HepG2 (cell line): ENCODE data around the gene SNRNP25. TPM values are rescaled to one million over a fixed set of nuclear protein-coding genes. Genes with fewer than 3 reads are reported as not detected.
A peak's percentile ranks its signal among the peaks of the same experiment; 100 is the strongest.

Experiments used
- AGO1 ChIP-seq: fragments of 200-400 bp; formaldehyde crosslinking; IDR thresholded peaks from 2 replicates; pipeline ENCODE4 v1.6.1; 2017; ENCODE audit warnings: mild to moderate bottlenecking, low read depth, low read length, moderate library complexity; ENCODE audit not compliant: poor library complexity, severe bottlenecking
- ARID2 ChIP-seq: sonication (generic); formaldehyde crosslinking; IDR thresholded peaks from 2 replicates; pipeline ENCODE4 v1.8.1; 2022; ENCODE audit warnings: mild to moderate bottlenecking, missing genetic modification reagents, borderline replicate concordance
- ATAD3A ChIP-seq: sonication (generic); formaldehyde crosslinking; IDR thresholded peaks from 2 replicates; pipeline ENCODE4 v1.4.0; 2020; ENCODE audit warnings: missing genetic modification reagents
- ATF3 ChIP-seq: sonication (generic); formaldehyde crosslinking; IDR thresholded peaks from 2 replicates; pipeline ENCODE4 v1.4.0; 2020; ENCODE audit warnings: missing genetic modification reagents
- CCAR2 ChIP-seq: fragments of 200-400 bp; formaldehyde crosslinking; optimal IDR thresholded peaks from 2 replicates; pipeline ENCODE3; 2018; ENCODE audit warnings: low read depth, mild to moderate bottlenecking, low read length, moderate library complexity
- CCDC6 ChIP-seq: sonication (generic); formaldehyde crosslinking; IDR thresholded peaks from 2 replicates; pipeline ENCODE4 v1.8.1; 2022; ENCODE audit warnings: mild to moderate bottlenecking, missing genetic modification reagents, moderate library complexity
- HIVEP1 ChIP-seq: sonication (generic); formaldehyde crosslinking; IDR thresholded peaks from 2 replicates; pipeline ENCODE4 v1.4.0; 2020; ENCODE audit warnings: mild to moderate bottlenecking, missing genetic modification reagents
- HOMEZ ChIP-seq: IDR thresholded peaks from 2 replicates; pipeline ENCODE4 v1.6.1; 2016; ENCODE audit warnings: low read depth
- MNT ChIP-seq: fragments of 450-650 bp; IDR thresholded peaks from 2 replicates; pipeline ENCODE4 v1.6.1; 2016
- NFAT5 ChIP-seq: sonication (generic); formaldehyde crosslinking; IDR thresholded peaks from 2 replicates; pipeline ENCODE4 v1.4.0; 2020; ENCODE audit warnings: missing genetic modification reagents
- POLR2AphosphoS2 ChIP-seq: IDR thresholded peaks from 2 replicates; pipeline ENCODE4 v1.6.1; 2011; ENCODE audit warnings: low read depth, low read length, improper control_type of control experiment
- SIX1 ChIP-seq: sonication (generic); formaldehyde crosslinking; IDR thresholded peaks from 2 replicates; pipeline ENCODE4 v1.4.0; 2020; ENCODE audit warnings: missing genetic modification reagents, borderline replicate concordance
- ZBTB7A ChIP-seq: sonication (generic); formaldehyde crosslinking; IDR thresholded peaks from 2 replicates; pipeline ENCODE4 v1.8.0; 2022; ENCODE audit warnings: mild to moderate bottlenecking, missing genetic modification reagents
- ZNF251 ChIP-seq: sonication (generic); formaldehyde crosslinking; IDR thresholded peaks from 2 replicates; pipeline ENCODE4 v1.9.0; 2021; ENCODE audit warnings: mild to moderate bottlenecking, missing genetic modification reagents
- ZNF431 ChIP-seq: sonication (generic); formaldehyde crosslinking; IDR thresholded peaks from 2 replicates; pipeline ENCODE4 v1.9.0; 2022; ENCODE audit warnings: missing genetic modification reagents, low read depth, mild to moderate bottlenecking, borderline replicate concordance
- polyA plus RNA-seq, 8 experiments: library from polyadenylated mRNA; depleted of rRNA in 3 of 8; stranded (reverse) in 7 of 8; unstranded in 1 of 8; fragments of >200 nt; fragmentation: Illumina TruSeq in 4 of 8; extraction: Trizol in 4 of 8; gene quantifications; 2 replicates each; pipeline versions ENCODE4 v1.2.1 to v1.2.3, GENCODE V29; 2011 to 2016; ENCODE audit warnings: low read depth in 4 of 8, missing spikeins in 1 of 8, mixed read lengths in 1 of 8; ENCODE audit not compliant: insufficient read depth in 1 of 8
- total RNA-seq, 5 experiments: library from RNA; depleted of rRNA; stranded (reverse); fragments of >200 nt; fragmentation: Illumina TruSeq; extraction: Trizol; gene quantifications; 2 replicates each; pipeline ENCODE4 v1.2.3, GENCODE V29; 2016; ENCODE audit warnings: low read depth in 1 of 5
- TF ChIP-seq, protein P1 (sequence below): sonication (generic); formaldehyde crosslinking; IDR thresholded peaks from 2 replicates; pipeline ENCODE4 v1.5.0; 2020; ENCODE audit warnings: mild to moderate bottlenecking, missing genetic modification reagents
- TF ChIP-seq, protein P2 (sequence below): sonication (generic); formaldehyde crosslinking; IDR thresholded peaks from 2 replicates; pipeline ENCODE4 v1.4.0; 2020; ENCODE audit warnings: low read depth, mild to moderate bottlenecking, missing genetic modification reagents

SNRNP25 gene
- total and polyA plus RNA-seq, 2 of the 13 experiments (the other 11 are each of a cell fraction or from before 2014, with no cell fraction given) = 34.1 to 97.4 TPM

DNA sequence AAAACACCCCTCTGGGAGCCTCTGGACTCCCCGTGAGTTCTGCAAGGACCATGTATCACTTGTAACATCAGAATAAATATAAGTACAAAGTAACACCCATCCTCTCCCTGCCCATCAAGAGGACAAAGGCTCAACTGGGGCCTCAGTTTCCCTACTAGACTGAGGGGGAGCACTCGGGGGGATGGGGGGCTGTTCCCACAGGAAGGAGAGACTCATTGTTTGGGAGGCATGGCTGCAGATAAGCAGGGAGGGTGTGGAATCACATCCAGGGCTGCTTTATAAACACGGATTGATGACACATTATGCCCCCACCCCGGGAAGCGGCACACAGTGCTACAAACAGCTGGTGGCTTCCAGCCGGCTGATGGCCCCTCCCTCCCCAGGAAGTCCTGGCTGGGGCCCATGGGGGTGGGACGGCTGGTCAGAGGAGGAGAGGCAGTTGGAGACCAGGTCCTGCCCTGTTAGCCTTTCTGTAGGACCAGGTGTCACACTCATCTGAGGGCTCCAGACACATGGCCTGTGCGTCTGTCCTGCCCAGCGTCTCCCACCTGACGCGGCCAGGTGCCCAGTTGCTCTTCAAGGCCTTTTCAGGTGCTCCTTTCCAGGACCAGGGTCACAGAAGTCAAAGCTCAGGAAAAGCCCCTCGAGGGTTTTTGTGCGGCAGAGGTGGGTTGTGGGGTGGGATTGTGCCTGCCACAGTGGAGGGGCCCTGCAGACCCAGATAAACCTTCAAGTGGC lies 23.1 kb downstream of the SNRNP25 start (continued):
- TF ChIP-seq NFAT5 (CRISPR knock-in tag) (no peak), ATF3 (CRISPR knock-in tag) (no peak), HOMEZ (CRISPR knock-in tag) (no peak), AGO1 (no peak), ARID2 (CRISPR knock-in tag) (no peak), POLR2AphosphoS2 (no peak), MNT (no peak), ATAD3A (CRISPR knock-in tag) (0 out of 2 replicates have a peak, but pooled peaks have one; percentile 5), ZNF251 (no peak), ZBTB7A (CRISPR knock-in tag) (peak; percentile 7; the same call in 1 of the 2 replicates), HIVEP1 (CRISPR knock-in tag) (no peak; the same call in 1 of the 2 replicates), CCDC6 (CRISPR knock-in tag) (0 out of 2 replicates have a peak, but pooled peaks have one; percentile 7), ZNF431 (CRISPR knock-in tag) (no peak), CCAR2 (no peak), SIX1 (no peak)
- TF ChIP-seq, protein P1, sequence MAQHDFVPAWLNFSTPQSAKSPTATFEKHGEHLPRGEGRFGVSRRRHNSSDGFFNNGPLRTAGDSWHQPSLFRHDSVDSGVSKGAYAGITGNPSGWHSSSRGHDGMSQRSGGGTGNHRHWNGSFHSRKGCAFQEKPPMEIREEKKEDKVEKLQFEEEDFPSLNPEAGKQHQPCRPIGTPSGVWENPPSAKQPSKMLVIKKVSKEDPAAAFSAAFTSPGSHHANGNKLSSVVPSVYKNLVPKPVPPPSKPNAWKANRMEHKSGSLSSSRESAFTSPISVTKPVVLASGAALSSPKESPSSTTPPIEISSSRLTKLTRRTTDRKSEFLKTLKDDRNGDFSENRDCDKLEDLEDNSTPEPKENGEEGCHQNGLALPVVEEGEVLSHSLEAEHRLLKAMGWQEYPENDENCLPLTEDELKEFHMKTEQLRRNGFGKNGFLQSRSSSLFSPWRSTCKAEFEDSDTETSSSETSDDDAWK = no peak
- TF ChIP-seq, protein P2, sequence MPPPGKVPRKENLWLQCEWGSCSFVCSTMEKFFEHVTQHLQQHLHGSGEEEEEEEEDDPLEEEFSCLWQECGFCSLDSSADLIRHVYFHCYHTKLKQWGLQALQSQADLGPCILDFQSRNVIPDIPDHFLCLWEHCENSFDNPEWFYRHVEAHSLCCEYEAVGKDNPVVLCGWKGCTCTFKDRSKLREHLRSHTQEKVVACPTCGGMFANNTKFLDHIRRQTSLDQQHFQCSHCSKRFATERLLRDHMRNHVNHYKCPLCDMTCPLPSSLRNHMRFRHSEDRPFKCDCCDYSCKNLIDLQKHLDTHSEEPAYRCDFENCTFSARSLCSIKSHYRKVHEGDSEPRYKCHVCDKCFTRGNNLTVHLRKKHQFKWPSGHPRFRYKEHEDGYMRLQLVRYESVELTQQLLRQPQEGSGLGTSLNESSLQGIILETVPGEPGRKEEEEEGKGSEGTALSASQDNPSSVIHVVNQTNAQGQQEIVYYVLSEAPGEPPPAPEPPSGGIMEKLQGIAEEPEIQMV (CRISPR knock-in tag) = no peak
